K562 (cell line): ENCODE data around the gene CAMP. TPM values are rescaled to one million over a fixed set of nuclear protein-coding genes. Genes with fewer than 3 reads are reported as not detected.

Experiments used
- ATAC-seq: fragments of 200-7000 bp; cut with Tn5 transposase; 3 replicates; pipeline ENCODE4 v1.9.1; 2020; ENCODE audit warnings: moderate library complexity
- BruUV-seq: library from RNA; stranded (reverse); fragments of 400-500 nt; replicated peaks from 2 replicates; lab custom pipeline; 2021; lab: Mats Ljungman, UMichigan
- CTCF ChIA-PET: fragments of 300-600 bp; formaldehyde crosslinking; extraction: SDS; loops from one replicate; lab custom pipeline; 2021; ENCODE audit warnings: low intra/inter-chr PET ratio; lab: Yijun Ruan, JAX
- POLR2A ChIA-PET: fragments of 300-600, 350-650 bp; sonication (Branson Sonifier 250); formaldehyde crosslinking; extraction: SDS; loops from one replicate; lab custom pipeline; 2021; ENCODE audit warnings: antibody characterized with exemption, inconsistent platforms; lab: Yijun Ruan, JAX
- DNase-seq, 4 experiments: peaks; one replicate each; pipeline versions ENCODE4 v3.0.0 to v3.0.0-alpha.2; 2011 to 2018; ENCODE audit warnings: low spot score in 3 of 4, mixed read lengths in 3 of 4; ENCODE audit errors: extremely low read depth in 1 of 4
- FAIRE-seq: peaks from 2 replicates; lab custom pipeline; 2011; peaks lifted over from hg19 to GRCh38; lab: Jason Lieb, UNC
- H2AFZ ChIP-seq: 2 replicates; pipeline ENCODE4 v1.6.0; 2011; ENCODE audit warnings: low read depth, low read length, control low read depth, inconsistent platforms
- H3K27ac ChIP-seq: fragments of 200-600 bp; 3 replicates; pipeline ENCODE4 v1.8.0; 2011; ENCODE audit warnings: low read depth, mild to moderate bottlenecking, control low read depth, inconsistent platforms, low read length, moderate library complexity, mixed read lengths; ENCODE audit errors: extremely low read depth
- H3K27me3 ChIP-seq, 2 experiments: fragments of 300-600 bp in 1 of 2; 2 replicates in 1 of 2; 3 replicates in 1 of 2; pipeline versions ENCODE4 v1.6.0 to v1.8.0; 2011; ENCODE audit warnings: inconsistent platforms in 2 of 2, low read length in 2 of 2, mild to moderate bottlenecking in 1 of 2, mixed read lengths in 1 of 2, moderate library complexity in 1 of 2; ENCODE audit not compliant: control insufficient read depth in 2 of 2, insufficient read depth in 2 of 2
- H3K36me3 ChIP-seq: fragments of 300-600 bp; 3 replicates; pipeline ENCODE4 v1.8.0; 2011; ENCODE audit warnings: mild to moderate bottlenecking, low read length, inconsistent platforms; ENCODE audit not compliant: control insufficient read depth, insufficient read depth
- H3K4me1 ChIP-seq, 2 experiments: fragments of 200-600 bp in 1 of 2; replicated peaks in 1 of 2; 2 replicates in 1 of 2; 3 replicates in 1 of 2; pipeline versions ENCODE4 v1.5.1 to v1.8.0; 2011; ENCODE audit warnings: inconsistent platforms in 2 of 2, low read length in 2 of 2, mild to moderate bottlenecking in 1 of 2, mixed read lengths in 1 of 2, moderate library complexity in 1 of 2; ENCODE audit not compliant: control insufficient read depth in 2 of 2, insufficient read depth in 2 of 2
- H3K4me2 ChIP-seq: 2 replicates; pipeline ENCODE4 v1.6.1; 2011; ENCODE audit warnings: low read length, control low read depth, inconsistent platforms, mixed read lengths; ENCODE audit not compliant: insufficient read depth
- H3K4me3 ChIP-seq: fragments of 200-600 bp; sonication (generic), shearing (Covaris generic); 2 replicates; pipeline ENCODE4 v1.5.1; 2016; ENCODE audit warnings: control low read depth, inconsistent platforms
- H3K79me2 ChIP-seq: fragments of 200-600 bp; 3 replicates; pipeline ENCODE4 v1.8.0; 2011; ENCODE audit warnings: low read length, inconsistent platforms; ENCODE audit not compliant: control insufficient read depth, insufficient read depth
- H3K9ac ChIP-seq, 2 experiments: 2 replicates each; pipeline versions ENCODE4 v1.6.0 to v1.6.1; 2011; ENCODE audit warnings: low read depth in 2 of 2, low read length in 2 of 2, control low read depth in 1 of 2, inconsistent platforms in 1 of 2, mild to moderate bottlenecking in 1 of 2, mixed read lengths in 1 of 2; ENCODE audit not compliant: insufficient read depth in 1 of 2
- H3K9me1 ChIP-seq: one replicate; pipeline ENCODE4 v1.6.0; 2011; ENCODE audit warnings: inconsistent platforms, mild to moderate bottlenecking, low read length, moderate library complexity; ENCODE audit not compliant: control insufficient read depth, insufficient read depth
- H3K9me3 ChIP-seq: replicated peaks from 2 replicates; pipeline ENCODE4 v1.5.1; 2011; ENCODE audit warnings: low read depth, low read length, inconsistent platforms; ENCODE audit not compliant: control insufficient read depth, insufficient read depth
- H4K20me1 ChIP-seq: replicated peaks from 2 replicates; pipeline ENCODE4 v1.6.1; 2011; ENCODE audit warnings: low read length, inconsistent platforms, mixed read lengths; ENCODE audit not compliant: control insufficient read depth, insufficient read depth
- ATF1 ChIP-seq, 2 experiments: fragments of 450-650 bp in 1 of 2; IDR thresholded peaks; 2 replicates each; pipeline ENCODE4 v1.6.1; 2016; ENCODE audit warnings: missing compliant biosample characterization in 1 of 2, missing genetic modification characterization in 1 of 2
- CTBP1 ChIP-seq: fragments of 450-650 bp; IDR thresholded peaks from 2 replicates; pipeline ENCODE4 v1.6.1; 2016; ENCODE audit warnings: borderline replicate concordance
- ELF2 ChIP-seq: fragments of 250-450 bp; sonication (Bioruptor Pico); IDR thresholded peaks from 2 replicates; pipeline ENCODE4 v1.5.0; 2021; ENCODE audit warnings: mild to moderate bottlenecking
- GATAD2B ChIP-seq: fragments of 450-650 bp; IDR thresholded peaks from 2 replicates; pipeline ENCODE4 v1.6.1; 2017; ENCODE audit warnings: mild to moderate bottlenecking, borderline replicate concordance
- MYC ChIP-seq, 2 experiments: fragments of 250-450 bp in 1 of 2; sonication (Bioruptor Pico) in 1 of 2; IDR thresholded peaks; 2 replicates each; pipeline versions ENCODE4 v1.5.1 to v1.6.1; 2012 to 2021; ENCODE audit warnings: low read depth in 2 of 2, borderline replicate concordance in 1 of 2, improper control_type of control experiment in 1 of 2, low read length in 1 of 2, mild to moderate bottlenecking in 1 of 2, moderate library complexity in 1 of 2
- SMARCA5 ChIP-seq: fragments of 450-650 bp; IDR thresholded peaks from 2 replicates; pipeline ENCODE4 v1.6.1; 2016
- YY1 ChIP-seq, 3 experiments: IDR thresholded peaks; 2 replicates each; pipeline ENCODE4 v1.6.1; 2011; ENCODE audit warnings: low read length in 2 of 3, mild to moderate bottlenecking in 2 of 3, moderate library complexity in 2 of 3, borderline replicate concordance in 1 of 3, control low read depth in 1 of 3, low read depth in 1 of 3; ENCODE audit not compliant: insufficient read depth in 3 of 3, insufficient replicate concordance in 2 of 3, control insufficient read depth in 1 of 3, insufficient read length in 1 of 3; ENCODE audit errors: extremely low read depth in 1 of 3
- ZNF41 ChIP-seq: fragments of 250-450 bp; sonication (Bioruptor Pico); conservative IDR thresholded peaks from 2 replicates; pipeline ENCODE4 v1.4.0; 2020; ENCODE audit warnings: mild to moderate bottlenecking
- ZNF586 ChIP-seq: fragments of 450-650 bp; formaldehyde crosslinking; conservative IDR thresholded peaks from 2 replicates; pipeline ENCODE4 v1.4.0; 2020; ENCODE audit warnings: mild to moderate bottlenecking, moderate library complexity
- WGBS: fragments of 100-300 bp; shearing (Covaris generic); methylation state at CpG from one replicate; pipeline ENCODE4 v1.1.6; 2016; ENCODE audit warnings: low coverage, mixed read lengths; ENCODE audit not compliant: insufficient coverage; ENCODE audit errors: missing lambda C conversion rate; 5-methylcytosine and 5-hydroxymethylcytosine counted together
- in situ Hi-C: fragments of 300-500 bp; cut with MboI; formaldehyde crosslinking; loops from 4 replicates; pipeline ENCODE4 v1.15.0; 2018; ENCODE audit warnings: inconsistent platforms, mixed read lengths
- intact Hi-C: fragments of 100-400 bp; cut with micrococcal nuclease; formaldehyde crosslinking; loops from 2 replicates; pipeline ENCODE4 v1.14.2; 2022
- polyA plus RNA-seq, 8 experiments: library from polyadenylated mRNA; depleted of rRNA in 4 of 8; stranded (reverse) in 5 of 8; unstranded in 3 of 8; fragments of >200 nt; fragmentation: Nextera tagmentation in 2 of 8; fragmentation: Illumina TruSeq in 1 of 8; extraction: Ambion mirVana in 2 of 8; extraction: Trizol in 1 of 8; gene quantifications; 2 replicates each; pipeline versions ENCODE4 v1.2.1 to v1.2.3, GENCODE V29; 2011 to 2014; ENCODE audit warnings: inconsistent platforms in 1 of 8, missing spikeins in 1 of 8
- total RNA-seq, 7 experiments: library from RNA; depleted of rRNA in 6 of 7; stranded (reverse); fragments of >200 nt in 6 of 7; fragmentation: Illumina TruSeq in 2 of 7; extraction: Trizol in 2 of 7; gene quantifications; 2 replicates each; pipeline versions ENCODE4 v1.2.1 to v1.2.3, GENCODE V29; 2011 to 2021; ENCODE audit warnings: low replicate concordance in 1 of 7
- TF ChIP-seq, protein P1 (sequence below), 2 experiments: fragments of 200-800 bp in 1 of 2; sonication (Bioruptor generic) in 1 of 2; sonication (generic) in 1 of 2; formaldehyde crosslinking in 1 of 2; IDR thresholded peaks in 1 of 2; conservative IDR thresholded peaks in 1 of 2; 2 replicates each; pipeline versions ENCODE4 v1.5.0 to v1.6.1; 2016 to 2020; ENCODE audit warnings: missing compliant biosample characterization in 1 of 2, missing genetic modification characterization in 1 of 2, missing genetic modification reagents in 1 of 2
- TF ChIP-seq, protein P2 (sequence below), 2 experiments: IDR thresholded peaks; 2 replicates each; pipeline ENCODE4 v1.6.1; 2011; ENCODE audit warnings: borderline replicate concordance in 1 of 2, control low read depth in 1 of 2, low read depth in 1 of 2, low read length in 1 of 2, mild to moderate bottlenecking in 1 of 2, mixed read lengths in 1 of 2, moderate library complexity in 1 of 2; ENCODE audit not compliant: insufficient read depth in 1 of 2, insufficient read length in 1 of 2, poor library complexity in 1 of 2, severe bottlenecking in 1 of 2; ENCODE audit errors: extremely low read depth in 1 of 2
- TF ChIP-seq, protein P3 (sequence below): fragments of 200-800 bp; sonication (Bioruptor generic); IDR thresholded peaks from 2 replicates; pipeline ENCODE4 v1.6.1; 2017; ENCODE audit warnings: missing genetic modification characterization, missing compliant biosample characterization

The CAMP gene
- total and polyA plus RNA-seq, 9 of the 15 experiments (the other 6 are each of a cell fraction or from before 2014, with no cell fraction given), result 0.22 TPM; not detected in 8

- peak; percentile 59 for ATAC-seq
- peak in 2 of 3 experiments; percentile 55 to 60 for TF ChIP-seq YY1 (IDR thresholded peaks at IDR 0.05; ENCODE audit: borderline replicate concordance in 1 of 3, control insufficient read depth in 1 of 3, extremely low read depth in 1 of 3, insufficient read depth in 3 of 3, insufficient read length in 1 of 3, insufficient replicate concordance in 2 of 3, low read depth in 1 of 3, low read length in 2 of 3)
- 0 out of 2 replicates have a peak, but pooled peaks have one; percentile 9 for TF ChIP-seq CTBP1
- TF ChIP-seq, protein P1, sequence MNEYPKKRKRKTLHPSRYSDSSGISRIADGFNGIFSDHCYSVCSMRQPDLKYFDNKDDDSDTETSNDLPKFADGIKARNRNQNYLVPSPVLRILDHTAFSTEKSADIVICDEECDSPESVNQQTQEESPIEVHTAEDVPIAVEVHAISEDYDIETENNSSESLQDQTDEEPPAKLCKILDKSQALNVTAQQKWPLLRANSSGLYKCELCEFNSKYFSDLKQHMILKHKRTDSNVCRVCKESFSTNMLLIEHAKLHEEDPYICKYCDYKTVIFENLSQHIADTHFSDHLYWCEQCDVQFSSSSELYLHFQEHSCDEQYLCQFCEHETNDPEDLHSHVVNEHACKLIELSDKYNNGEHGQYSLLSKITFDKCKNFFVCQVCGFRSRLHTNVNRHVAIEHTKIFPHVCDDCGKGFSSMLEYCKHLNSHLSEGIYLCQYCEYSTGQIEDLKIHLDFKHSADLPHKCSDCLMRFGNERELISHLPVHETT (CRISPR knock-in tag; conservative IDR thresholded peaks at IDR 0.05 in 1 of 2, IDR thresholded peaks at IDR 0.05 in 1 of 2), result 0 out of 4 replicates have a peak, but pooled peaks of 1 of the 2 experiments have one; percentile 21
- 0 out of 2 replicates have a peak, but pooled peaks have one; percentile 65 for TF ChIP-seq GATAD2B
- TF ChIP-seq ATF1 (CRISPR knock-in tag; IDR thresholded peaks at IDR 0.05), result 0 out of 2 replicates have a peak, but pooled peaks have one; percentile 15
- TF ChIP-seq ATF1 (tag; IDR thresholded peaks at IDR 0.05), result no peak
- TF ChIP-seq ZNF586, result no peak
- TF ChIP-seq, protein P2, sequence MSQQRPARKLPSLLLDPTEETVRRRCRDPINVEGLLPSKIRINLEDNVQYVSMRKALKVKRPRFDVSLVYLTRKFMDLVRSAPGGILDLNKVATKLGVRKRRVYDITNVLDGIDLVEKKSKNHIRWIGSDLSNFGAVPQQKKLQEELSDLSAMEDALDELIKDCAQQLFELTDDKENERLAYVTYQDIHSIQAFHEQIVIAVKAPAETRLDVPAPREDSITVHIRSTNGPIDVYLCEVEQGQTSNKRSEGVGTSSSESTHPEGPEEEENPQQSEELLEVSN (IDR thresholded peaks at IDR 0.05; ENCODE audit: borderline replicate concordance in 1 of 2, extremely low read depth in 1 of 2, insufficient read depth in 1 of 2, insufficient read length in 1 of 2, low read depth in 1 of 2, low read length in 1 of 2, poor library complexity in 1 of 2, severe bottlenecking in 1 of 2), result peak in 1 of 2 experiments; percentile 26
- no peak for TF ChIP-seq SMARCA5
- TF ChIP-seq ELF2 (CRISPR knock-in tag), result no peak
- TF ChIP-seq ZNF41 (CRISPR knock-in tag), result no peak
- TF ChIP-seq, protein P3, sequence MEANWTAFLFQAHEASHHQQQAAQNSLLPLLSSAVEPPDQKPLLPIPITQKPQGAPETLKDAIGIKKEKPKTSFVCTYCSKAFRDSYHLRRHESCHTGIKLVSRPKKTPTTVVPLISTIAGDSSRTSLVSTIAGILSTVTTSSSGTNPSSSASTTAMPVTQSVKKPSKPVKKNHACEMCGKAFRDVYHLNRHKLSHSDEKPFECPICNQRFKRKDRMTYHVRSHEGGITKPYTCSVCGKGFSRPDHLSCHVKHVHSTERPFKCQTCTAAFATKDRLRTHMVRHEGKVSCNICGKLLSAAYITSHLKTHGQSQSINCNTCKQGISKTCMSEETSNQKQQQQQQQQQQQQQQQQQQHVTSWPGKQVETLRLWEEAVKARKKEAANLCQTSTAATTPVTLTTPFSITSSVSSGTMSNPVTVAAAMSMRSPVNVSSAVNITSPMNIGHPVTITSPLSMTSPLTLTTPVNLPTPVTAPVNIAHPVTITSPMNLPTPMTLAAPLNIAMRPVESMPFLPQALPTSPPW (CRISPR knock-in tag), result 0 out of 2 replicates have a peak, but pooled peaks have one; percentile 5
- TF ChIP-seq MYC (IDR thresholded peaks at IDR 0.05; ENCODE audit: low read depth, low read length), result 0 out of 2 replicates have a peak, but pooled peaks have one; percentile 24
- TF ChIP-seq MYC (CRISPR knock-in tag; IDR thresholded peaks at IDR 0.05; ENCODE audit: borderline replicate concordance, low read depth), result no peak
Measured at GRCh38 chr3:48187579-48188265, 35.6 kb upstream of the CAMP start.

More at GRCh38 chr3:48187579-48188265, 35.6 kb upstream of the CAMP start:
- intact Hi-C loops, result loop anchor here (2.0 kb wide), 1 partner anchor 53 kb away; the partner anchor contains the start of gene ZNF589
- H3K4me2 ChIP-seq, result peak overlapping the region; percentile 90
- no peaks in the 10 kb centered on the region for H3K27me3 ChIP-seq
- ChIA-PET POLR2A (interaction anchor here (0.7 to 1.4 kb wide), 6 partner anchors 27 to 259 kb away, joined by 3 to 7 read pairs (median 4); partner anchors contain the start of genes ATRIP and ZNF589), CTCF (interaction anchor here (0.6 kb wide), 1 partner anchor 490 kb away, joined by 3 read pairs; no protein-coding TSS in a partner anchor)
- BruUV-seq, result no TSS peak
- 0% methylated on average over 23 of the region's 87 CpGs for WGBS
- H3K9me3 ChIP-seq, result no peaks in the 10 kb centered on the region
- peak overlapping the region; percentile 83 for H3K4me3 ChIP-seq
- 0 out of 2 replicates have a peak, but pooled peaks cover 1% of the 10 kb centered on the region for H4K20me1 ChIP-seq
- peaks cover 0 to 15% of the 10 kb centered on the region in 2 experiments; a peak in 3 of 5 replicates for H3K4me1 ChIP-seq
- H3K9me1 ChIP-seq, result no peaks in the 10 kb centered on the region
- H3K79me2 ChIP-seq, result peaks cover 55% of the 10 kb centered on the region
- in situ Hi-C loops, result no loop called here
- H2AFZ ChIP-seq, result peak overlapping the region; percentile 80
- FAIRE-seq (no peak), DNase-seq (peak; percentile 12 to 59 (median 45))
- H3K36me3 ChIP-seq, result peaks cover 45% of the 10 kb centered on the region
- H3K27ac ChIP-seq, result peak overlapping the region; percentile 89
- peak overlapping the region; percentile 93 to 97 for H3K9ac ChIP-seq
